Loucy (cell line): ENCODE data around the gene SERGEF.

ENCODE experiments used
- CTCF ChIP-seq: fragments of 200-600 bp; sonication (generic); conservative IDR thresholded peaks from 2 replicates; pipeline ENCODE4 v1.5.1; 2014; ENCODE audit warnings: mild to moderate bottlenecking, antibody characterized with exemption, low read length
- EZH2phosphoT487 ChIP-seq: fragments of 200-600 bp; IDR thresholded peaks from 2 replicates; pipeline ENCODE4 v1.6.1; 2018; ENCODE audit warnings: antibody characterized with exemption, mild to moderate bottlenecking, moderate library complexity, borderline replicate concordance

DNA sequence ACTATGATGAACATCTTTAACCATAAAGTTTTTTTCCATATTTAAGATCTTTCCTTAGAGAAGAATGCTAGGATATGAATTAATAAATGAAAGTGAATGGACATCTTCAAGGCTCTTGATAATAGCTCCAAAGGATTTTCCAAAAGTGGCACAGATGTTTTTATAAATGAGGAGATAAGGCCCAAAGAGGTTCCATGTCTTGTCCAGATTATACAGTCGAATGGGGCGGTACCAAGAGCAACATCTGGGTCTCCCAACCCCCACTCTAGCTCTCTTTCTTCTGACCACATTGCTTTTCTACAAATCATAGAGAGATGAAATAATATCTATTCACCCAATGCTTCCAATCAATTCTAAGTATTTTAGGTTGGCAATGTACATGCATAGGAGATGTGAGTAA is 164.1 kb downstream of the SERGEF start:
- TF ChIP-seq CTCF (no peak), EZH2phosphoT487 (no peak)
